Stimulated activated CD8-positive, alpha-beta memory T cell treated with anti-CD3 and anti-CD28 coated beads, Interleukin-2, amount 100 ng/mL, for 1 hour (primary cell): ENCODE data around the gene MLST8.
"Not testable (repeated sequence)": the region's sequence is repeated elsewhere in the genome, so short reads cannot be mapped to it uniquely, and the experiment has no call there.

Experiments used
- DNase-seq, 2 donors: peaks; one replicate each; pipeline ENCODE4 v3.0.0-alpha.2; 2020; ENCODE audit warnings: low read depth in 2 of 2

The MLST8 gene

DNA sequence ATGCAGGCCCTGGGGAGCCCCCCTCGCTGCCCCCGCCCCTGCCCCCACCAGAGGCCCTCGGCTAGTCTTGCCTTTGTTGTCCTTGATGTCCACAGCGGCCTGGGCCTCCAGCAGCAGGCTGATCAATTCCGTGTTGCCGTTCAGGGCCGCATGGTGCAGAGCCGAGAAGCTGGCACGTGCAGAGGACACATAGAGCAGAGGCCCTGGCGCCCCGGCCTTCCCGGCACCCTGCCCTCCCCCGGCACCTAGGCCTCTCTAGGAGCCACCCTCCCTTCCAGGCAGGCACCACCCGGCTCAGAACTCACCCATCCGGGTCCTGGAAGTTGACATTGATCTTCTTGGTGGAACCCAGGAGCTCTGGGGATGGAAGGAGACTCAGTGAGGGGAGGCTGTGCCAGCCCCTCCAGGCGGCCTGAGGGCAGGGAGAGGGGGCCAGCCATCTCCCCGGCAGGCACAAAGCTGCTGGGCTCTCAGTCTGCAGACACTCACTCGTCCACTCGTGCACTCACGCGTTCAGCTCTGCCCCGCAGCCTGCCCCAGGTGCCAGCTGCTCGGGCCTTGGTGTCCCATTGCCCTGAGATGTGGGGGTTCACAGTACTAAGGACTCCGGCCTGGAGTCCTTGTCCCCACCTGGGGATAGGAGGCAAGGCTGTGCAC, 15.1 kb upstream of the MLST8 start:
- DNase-seq, result no peak

DNA sequence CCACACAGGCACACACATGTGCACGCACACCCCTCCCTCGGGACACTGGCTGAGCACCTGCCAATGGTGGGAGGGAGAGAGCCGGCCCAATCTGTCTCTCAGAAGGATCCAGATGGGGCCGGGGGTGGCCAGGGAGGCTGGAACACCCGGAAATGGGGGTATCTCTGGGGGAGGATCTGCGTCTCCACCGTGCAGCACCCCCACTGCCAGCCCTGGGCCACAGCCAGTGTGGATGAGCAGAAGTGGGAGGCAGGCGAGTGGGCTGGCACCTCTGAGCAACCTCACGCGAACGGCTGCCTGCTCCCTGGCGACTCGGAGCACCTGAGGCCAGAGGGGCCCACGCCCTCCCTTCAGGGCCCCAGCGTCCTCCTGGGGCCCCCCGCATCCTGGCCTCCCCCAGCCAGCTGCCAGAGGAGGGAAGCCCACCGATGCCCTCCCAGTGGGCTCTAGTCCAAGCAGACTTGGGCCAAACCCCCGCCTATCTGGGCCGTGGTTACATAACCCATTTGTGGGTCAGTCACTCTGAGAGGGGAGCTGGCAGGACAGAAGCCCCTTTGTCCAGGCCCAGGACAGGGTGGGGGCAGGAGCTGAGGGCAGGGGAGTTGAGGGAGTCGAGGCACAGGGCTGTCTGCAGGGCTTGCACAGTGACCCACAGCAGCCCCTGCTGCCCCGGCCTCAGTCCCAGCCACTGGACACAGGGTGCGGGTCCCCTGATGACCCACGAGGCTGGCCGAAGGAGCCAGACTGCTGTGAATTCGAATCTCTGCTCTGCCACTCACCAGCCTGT, 14.4 kb upstream of the MLST8 start:
- DNase-seq, result no peak

DNA sequence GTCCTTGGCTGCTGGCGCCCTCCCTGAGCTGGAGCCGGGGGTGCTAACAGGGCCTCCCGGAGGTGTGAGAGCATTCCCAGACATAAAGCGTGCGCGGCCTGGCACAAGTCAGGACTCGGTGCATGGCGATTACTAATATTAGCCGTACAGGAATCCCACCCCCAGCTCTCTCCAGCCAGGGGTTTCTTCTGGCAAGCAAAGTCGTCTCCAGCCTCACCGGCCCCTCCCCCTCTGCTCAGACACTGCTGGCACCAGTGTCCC, 13.9 kb upstream of the MLST8 start:
- DNase-seq, result no peak

DNA sequence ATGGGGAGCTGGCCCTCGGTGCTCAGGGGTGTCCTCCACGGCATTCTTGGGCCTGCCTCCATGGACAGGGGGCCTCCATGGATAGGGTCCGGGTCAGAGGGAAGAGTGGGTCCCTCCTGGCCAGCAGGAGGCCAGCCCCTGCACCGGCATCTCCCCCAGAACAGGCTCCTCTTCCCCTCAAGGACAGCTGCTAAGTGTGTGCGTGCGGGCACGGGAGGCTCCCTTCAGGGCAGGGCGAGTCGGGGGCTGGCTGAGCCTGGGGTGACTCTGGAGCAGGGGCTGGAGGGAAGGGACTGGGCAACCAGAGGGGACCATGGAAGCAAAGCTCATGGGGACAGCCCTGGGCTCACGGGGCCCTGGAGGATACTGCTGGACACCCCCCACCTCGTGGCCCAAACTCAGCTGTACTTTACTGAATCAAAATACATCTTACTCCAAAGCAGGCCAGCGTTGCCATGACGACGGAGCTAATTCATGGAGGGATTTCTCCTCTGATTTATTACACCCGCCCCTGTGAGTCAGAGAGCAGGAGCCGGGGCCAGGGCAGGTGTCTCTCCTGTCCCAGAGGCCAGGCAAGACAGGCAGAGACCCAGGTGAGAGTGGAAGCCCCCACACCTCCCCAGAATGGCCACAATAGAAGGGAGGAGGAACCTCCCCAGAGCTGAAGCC, 11.0 kb upstream of the MLST8 start:
- no peak for DNase-seq

DNA sequence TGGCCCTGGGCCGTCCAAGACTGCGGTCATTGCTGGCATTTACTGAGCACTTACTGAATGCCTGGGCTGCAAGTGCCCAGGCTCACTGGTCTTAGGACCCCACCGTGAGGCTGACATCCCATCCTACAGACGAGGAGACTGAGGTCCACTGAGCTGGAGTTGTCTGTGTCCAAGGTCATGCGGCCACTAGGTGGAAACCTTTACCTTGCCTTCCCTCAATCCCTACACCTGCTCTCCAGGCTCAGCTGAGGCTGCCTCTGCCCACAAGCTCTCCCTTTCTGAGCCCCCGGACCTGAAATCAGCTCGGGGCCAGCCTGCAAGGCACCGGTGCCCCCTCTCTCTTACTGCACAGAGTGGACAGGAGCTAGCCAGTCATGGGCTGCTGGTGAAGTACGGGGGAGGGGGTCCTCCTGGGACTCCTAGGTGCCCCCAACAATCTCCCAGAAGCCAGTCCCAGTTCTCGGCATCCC, 10.4 kb upstream of the MLST8 start:
- DNase-seq, result peak in 1 of 2 donors; percentile 17

DNA sequence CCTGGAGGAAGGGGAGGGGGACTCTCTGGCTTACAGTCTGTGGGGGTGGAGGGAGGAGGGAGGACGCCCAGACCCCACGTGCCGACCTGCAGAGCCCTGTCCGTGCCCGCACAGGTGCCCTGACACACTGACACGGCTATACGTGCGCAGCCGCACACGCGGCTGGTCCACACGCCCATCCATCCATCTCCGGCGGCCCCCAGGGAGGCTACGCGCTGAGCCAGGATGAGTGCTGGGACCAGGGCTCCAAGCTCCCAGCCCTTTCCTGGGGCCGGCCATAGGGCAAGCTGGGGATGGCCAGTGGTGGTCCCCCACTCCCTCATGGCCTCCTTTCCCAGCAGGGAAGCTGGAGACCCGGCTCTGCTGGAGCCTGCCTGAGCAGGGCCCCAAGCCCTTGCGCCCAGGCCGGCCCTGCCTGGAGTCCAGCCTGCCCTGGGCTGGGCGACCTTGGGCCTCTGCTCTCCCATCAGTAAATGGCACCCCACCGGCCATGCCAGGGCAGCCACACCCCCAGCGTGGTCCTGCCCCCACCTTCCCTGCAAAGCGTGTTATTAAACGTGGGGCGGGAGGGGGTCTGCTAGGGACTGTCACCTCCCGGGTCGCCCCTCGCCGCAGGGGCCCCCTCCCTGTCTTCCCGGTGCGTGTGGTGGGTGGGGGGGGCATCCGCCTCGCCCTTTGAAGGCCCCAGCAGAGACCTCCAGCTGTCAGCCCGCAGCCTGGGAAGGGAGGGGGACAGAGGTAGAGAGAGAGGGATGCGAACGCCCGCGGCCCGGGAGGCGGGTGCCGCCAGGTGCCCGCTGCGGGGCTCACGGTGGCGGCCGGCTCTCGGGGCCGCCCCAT, 9.7 kb upstream of the MLST8 start:
- no peak for DNase-seq

DNA sequence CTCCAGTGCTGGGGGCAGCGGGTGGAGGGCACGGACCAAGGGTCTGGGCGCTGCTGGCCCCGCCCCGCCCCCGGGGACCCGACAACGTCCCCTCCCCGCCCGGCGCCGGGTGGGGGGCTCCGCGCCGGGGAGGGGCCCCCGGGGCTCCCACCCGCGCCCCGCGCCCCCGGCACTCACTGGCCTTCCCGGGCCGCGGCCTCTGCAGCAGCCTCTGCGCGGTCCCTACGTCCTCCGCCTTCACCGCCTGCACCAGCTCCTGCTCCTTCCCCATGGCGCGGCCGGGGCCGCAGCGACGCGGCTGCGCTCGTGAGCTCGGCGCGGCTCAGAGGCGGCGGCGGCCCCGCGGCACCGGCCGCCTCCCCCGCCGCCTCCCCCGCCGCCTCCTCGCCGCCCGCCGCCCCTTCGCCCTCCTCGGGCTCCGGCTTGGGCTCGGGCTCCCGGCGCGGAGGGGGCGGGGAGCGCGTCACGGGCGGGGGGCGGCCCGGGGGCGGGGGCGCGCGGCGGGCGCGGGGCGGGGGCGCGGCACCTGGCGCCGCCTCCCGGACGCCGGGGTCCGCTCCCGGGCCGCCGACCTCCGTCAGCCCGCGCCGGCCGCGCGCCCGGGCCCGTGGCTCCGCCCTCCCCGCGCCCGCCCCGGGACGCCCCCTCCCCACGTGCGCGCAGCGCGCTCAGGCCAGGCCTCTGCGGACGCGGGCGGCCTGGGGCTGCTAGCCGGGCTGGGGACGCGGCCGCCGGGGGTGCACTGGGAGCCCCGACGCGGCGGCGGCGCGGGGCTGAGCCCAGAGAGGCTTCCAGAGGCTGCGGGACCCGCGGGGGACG, 8.9 kb upstream of the MLST8 start, which contains the start of gene CASKIN1:
Gene CASKIN1, minus strand, starts transcription at position 444 of the 819 bp plus-strand sequence. Its CDS starts 173 bp downstream, at position 271.
- no peak for DNase-seq

DNA sequence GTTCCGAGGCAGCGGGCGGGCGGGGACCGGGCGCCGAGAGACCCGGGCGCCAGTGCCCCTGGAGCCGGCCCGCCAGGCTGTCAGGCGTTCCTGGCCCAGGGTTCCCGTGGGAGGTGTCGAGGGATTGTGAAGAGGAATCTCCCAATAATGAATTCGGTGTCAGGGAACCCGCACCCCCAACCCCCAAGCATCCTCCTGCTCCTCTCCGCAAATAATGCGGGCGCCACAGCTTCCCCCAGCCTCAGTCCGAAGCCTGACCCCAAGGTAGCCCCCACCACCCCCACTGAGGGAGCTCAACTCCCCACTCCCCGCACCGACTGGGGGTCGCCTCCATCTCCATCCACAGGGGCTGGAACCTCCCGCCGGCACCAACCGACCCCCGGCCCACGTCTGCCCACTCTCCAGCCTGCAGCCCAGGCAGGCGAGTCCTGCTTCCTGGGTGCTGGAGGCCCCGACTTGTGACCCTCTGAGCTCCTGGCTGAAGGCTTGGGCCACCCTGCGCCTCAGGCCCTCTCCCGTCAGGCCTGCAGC, 8.2 kb upstream of the MLST8 start:
- no peak for DNase-seq

DNA sequence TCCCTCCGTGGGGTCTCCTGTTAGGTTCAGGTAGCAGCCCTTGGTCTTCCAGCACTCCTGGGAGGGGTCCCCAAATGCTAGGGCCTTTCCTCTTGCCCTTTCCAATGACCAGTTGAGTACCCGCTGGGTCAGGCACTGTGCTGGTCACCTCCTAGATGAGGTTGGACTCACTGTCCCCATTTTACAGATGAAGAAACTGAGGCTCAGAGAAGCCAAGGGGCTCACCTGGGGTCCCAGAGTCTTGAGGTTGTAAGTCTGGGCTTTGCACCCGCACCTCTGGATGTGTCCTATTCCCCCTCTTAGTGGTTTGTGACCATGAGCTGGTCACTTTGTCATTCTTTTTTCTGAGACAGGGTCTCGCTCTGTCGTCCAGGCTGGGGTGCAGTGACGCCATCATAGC, 7.5 kb upstream of the MLST8 start:
- DNase-seq, result no peak

DNA sequence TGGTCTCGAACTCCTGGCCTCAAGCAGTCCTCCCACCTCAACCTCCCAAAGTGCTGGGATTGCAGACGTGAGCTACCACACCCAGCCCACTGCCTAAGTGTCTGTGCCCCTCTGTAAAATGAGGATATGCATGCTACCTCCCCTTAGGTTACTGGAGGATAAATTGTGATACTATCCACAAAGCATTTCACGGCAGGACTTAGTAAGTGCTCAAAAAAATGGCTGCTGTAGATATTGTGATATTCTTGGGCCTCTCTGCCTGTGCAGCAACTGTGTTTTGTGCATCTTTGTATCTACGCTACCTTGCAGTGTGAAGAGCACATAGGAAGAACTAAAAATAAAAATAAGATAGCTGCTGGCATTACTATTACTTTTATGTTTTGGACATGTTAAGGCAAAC, 7.0 kb upstream of the MLST8 start:
- DNase-seq, result no peak

DNA sequence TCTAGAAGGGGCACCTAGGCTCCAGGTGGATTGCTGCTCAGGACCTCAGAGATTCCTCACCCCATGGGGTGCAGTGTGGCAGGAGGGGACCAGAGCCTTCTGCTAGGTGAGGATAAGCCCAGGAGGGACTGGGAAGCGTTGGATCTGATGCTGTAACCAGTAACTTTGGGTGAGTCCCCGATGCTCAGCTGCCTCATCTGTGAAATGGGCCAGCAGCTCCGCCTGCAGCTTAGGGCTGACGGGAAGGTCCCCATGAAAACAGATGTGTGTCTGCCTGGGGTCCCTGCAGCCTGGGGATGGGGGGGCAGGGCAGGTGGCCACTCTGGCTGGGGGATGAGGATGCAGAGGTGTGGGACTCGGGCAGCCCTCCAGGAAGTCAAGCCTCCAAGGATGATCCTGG, 6.2 kb upstream of the MLST8 start:
- no peak for DNase-seq

DNA sequence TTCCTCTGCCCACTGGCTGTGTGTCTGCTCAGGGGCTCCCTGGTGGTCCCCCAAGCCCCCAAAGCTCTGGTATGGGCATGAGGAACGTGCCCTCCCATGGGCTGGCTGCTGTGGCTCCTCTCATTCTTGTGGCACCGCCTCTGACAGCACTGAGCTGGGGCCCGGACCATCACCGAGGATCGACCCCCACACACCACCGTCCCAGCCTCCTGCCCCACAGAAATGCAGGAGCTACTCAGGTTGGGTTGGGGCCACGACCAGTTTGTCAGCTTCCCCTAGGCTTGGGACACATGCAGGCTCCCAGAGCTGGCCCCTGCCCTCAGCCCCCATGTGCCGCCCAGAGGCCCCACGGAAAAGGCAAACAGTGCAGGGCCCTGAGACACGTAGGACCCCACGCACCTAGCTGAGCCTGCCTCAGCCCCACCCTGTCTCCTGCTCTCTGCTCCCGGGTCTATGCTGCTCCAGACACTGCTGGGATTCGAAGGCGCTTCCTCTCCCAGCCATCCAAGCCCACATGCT, 5.6 kb upstream of the MLST8 start:
- no peak for DNase-seq

DNA sequence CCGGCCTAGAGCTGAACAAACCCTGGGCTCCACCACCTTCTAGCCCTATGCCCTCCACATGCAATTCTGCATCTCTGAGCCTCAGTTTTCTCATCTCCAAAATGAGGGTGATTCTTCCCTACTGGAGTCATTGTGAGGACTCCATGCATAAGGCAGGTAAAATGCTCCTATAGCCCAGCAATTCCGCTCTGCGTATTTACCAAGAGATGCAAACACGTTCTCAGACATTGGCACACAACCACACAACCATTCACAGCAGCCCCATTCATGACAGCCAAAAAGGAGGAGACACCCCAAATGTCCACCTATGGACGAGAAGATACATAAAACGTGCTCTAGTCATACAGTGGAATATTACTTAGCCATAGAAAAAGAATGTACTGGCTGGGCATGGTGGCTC, 4.9 kb upstream of the MLST8 start:
- no peak for DNase-seq

DNA sequence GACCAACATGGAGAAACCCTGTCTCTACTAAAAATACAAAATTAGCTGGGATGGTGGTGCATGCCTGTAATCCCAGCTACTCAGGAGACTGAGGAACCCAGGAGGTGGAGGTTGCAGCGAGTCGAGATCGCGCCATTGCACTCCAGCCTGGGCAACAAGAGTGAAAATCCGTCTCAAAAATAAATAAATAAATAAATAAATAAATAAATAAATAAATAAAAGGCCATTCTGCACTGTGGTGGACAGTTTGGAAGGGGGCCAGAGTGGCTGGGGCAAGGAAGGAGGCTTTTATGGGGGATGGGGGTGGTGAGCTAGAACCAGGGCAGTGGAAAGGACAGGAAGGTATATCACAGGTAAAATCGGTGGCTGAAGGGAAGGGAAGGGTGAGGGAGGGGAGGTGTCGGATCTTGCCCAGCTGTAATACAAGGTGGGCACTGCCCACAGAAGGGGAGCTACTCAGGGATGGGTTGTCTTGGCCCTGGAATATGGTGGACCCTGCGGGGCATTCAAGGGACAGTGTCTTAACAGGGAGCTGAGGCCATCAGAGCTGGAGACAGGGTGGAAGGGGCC, 2.0 kb upstream of the MLST8 start:
- DNase-seq, result not testable (repeated sequence)

DNA sequence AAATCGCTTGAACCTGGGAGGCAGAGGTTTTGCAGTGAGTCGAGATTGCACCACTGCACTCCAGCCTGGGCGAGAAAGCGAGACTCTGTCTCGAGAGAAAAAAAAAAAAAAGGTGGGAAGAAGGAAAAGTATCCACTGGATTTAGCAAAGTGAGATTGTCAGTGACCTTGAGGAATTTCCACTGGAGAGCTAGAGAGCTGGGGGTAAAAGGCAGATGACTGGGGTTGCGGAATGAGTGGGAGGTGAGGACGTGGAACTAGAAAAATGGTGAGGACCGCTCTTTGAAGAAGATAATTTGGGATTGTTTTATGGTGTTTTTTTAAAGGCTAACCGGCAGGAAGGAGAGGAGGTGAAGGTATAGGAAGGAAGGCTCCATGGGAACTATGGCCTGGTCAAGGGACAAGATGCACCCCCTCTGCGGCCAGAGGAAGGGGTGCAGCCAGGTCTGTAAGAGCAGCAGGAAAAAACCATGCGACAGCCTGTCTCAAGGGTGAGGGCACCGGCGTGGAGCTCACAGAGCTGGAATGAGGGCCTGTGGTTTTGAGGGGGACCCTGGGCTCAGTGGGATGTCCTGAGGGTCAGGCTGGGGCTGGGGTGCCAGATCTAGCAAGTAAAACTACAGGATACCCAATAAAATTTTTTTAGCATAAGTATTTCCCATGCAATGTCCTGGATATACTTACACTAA, 694 bp upstream of the MLST8 start:
- no peak for DNase-seq

DNA sequence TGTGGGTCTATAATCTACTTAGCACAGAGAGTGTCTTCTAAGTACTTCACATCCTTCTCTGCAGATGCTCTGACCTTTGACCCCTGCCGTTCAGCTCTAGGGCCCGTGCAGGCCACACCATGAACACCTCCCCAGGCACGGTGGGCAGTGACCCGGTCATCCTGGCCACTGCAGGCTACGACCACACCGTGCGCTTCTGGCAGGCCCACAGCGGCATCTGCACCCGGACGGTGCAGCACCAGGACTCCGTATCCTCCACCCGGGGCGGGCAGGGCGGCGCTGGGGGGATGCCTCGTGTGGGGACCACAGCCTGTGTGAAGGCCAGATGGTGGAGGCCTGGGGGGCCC, 686 bp downstream of the MLST8 start:
- DNase-seq, result no peak

DNA sequence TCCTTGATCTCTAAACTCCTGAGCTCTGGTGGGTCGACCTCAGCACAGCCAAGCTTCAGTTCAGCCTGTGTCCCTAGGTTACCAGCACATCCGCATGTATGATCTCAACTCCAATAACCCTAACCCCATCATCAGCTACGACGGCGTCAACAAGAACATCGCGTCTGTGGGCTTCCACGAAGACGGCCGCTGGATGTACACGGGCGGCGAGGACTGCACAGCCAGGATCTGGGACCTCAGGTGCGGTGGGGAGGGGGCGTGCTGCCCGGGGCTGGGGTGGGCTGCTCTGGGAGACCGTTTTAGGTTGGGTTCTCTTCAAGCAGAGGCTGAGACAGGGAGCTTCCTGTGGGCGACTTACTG, 1.1 kb downstream of the MLST8 start:
- no peak for DNase-seq

DNA sequence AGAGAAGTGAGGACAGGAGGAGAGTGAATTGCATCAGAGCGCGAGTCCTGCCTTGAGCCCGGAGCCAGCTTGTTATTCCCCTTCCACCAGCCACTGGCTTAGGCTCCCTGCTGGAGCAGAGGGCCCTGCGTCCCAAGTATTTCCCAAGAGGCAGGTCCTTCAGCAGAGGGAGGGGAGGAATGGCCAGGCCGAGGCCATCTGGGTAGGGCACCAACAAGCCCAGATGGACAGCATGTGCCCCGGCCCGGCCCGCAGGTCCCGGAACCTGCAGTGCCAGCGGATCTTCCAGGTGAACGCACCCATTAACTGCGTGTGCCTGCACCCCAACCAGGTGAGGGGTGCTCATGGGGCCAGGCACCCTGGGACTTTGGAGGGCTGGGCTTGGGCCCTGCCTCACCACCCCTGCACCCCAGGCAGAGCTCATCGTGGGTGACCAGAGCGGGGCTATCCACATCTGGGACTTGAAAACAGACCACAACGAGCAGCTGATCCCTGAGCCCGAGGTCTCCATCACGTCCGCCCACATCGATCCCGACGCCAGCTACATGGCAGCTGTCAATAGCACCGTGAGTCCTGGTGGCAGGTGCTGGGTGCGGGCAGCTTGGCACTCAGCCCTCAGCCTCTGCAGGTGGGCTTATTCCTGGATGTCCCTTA, 1.7 kb downstream of the MLST8 start:
- no peak for DNase-seq

DNA sequence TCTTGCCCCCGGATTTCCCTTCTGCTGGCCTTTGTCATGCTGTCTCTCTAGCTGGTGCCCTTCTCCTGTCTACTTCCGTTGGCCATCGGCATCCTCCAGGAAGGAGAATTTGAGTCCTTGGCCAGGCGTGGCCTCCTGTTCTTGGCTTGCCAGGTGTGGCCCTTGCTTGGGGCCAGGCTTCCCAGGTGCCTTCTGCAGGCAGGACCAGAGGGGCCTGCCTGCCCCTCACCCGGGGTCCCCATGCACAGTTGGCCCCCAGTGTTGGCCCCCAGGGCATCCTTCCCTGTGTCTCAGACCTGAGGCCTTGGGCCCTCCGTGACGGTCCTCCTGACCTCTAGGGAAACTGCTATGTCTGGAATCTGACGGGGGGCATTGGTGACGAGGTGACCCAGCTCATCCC, 2.6 kb downstream of the MLST8 start:
- DNase-seq, result no peak

DNA sequence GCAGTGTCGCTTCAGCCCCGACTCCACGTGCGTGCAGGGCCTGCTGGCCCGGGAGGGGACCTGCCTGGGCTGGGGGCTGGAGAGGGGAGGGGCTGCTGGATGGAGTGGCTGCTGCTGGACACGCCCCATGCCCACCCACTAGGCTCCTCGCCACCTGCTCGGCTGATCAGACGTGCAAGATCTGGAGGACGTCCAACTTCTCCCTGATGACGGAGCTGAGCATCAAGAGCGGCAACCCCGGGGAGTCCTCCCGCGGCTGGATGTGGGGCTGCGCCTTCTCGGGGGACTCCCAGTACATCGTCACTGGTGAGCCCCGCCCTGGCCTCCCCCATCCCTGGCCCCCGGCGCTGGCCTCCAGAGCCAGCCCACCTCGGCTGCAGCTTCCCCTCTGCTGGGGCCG, 3.1 kb downstream of the MLST8 start:
- no peak for DNase-seq
